SU-DHL-6 (cell line): Measurements from ENCODE around the gene FSTL4.

ENCODE experiments used
- H2AFZ ChIP-seq: fragments of 200-600 bp; sonication (generic); 2 replicates; pipeline ENCODE4 v1.6.1; 2014; ENCODE audit warnings: low read depth, mild to moderate bottlenecking, moderate library complexity, mixed read lengths, antibody characterized with exemption, low read length; ENCODE audit not compliant: severe bottlenecking
- H3F3A ChIP-seq: fragments of 200-600 bp; shearing (Covaris generic); 2 replicates; pipeline ENCODE4 v1.6.0; 2016; ENCODE audit warnings: antibody characterized with exemption, mild to moderate bottlenecking; ENCODE audit not compliant: insufficient read depth
- H3K27ac ChIP-seq: fragments of 200-600 bp; sonication (generic); 2 replicates; pipeline ENCODE4 v1.5.1; 2016; ENCODE audit warnings: low read depth, mild to moderate bottlenecking, low read length, moderate library complexity, mixed read lengths
- H3K27me3 ChIP-seq: fragments of 200-600 bp; sonication (generic), shearing (Covaris generic); 2 replicates; pipeline ENCODE4 v1.6.0; 2014; ENCODE audit warnings: mild to moderate bottlenecking, low read length
- H3K36me3 ChIP-seq: fragments of 200-600 bp; sonication (generic); 2 replicates; pipeline ENCODE4 v1.6.1; 2014; ENCODE audit warnings: mild to moderate bottlenecking, low read length, mixed read lengths
- H3K4me2 ChIP-seq: fragments of 300-600, 200-600 bp; shearing (Covaris generic), sonication (generic); 2 replicates; pipeline ENCODE4 v1.6.0; 2014; ENCODE audit warnings: low read length, low read depth, mild to moderate bottlenecking; ENCODE audit not compliant: poor library complexity, severe bottlenecking
- H3K4me3 ChIP-seq: fragments of 200-600 bp; sonication (generic); 2 replicates; pipeline ENCODE4 v1.5.1; 2014; ENCODE audit warnings: antibody characterized with exemption, low read length, mild to moderate bottlenecking, mixed read lengths; ENCODE audit not compliant: insufficient read depth, poor library complexity, severe bottlenecking
- H3K79me2 ChIP-seq: fragments of 200-600 bp; sonication (generic); 2 replicates; pipeline ENCODE4 v1.6.1; 2014; ENCODE audit warnings: mild to moderate bottlenecking, low read length, moderate library complexity; ENCODE audit not compliant: insufficient read depth
- H3K9ac ChIP-seq: fragments of 200-600 bp; sonication (generic); 2 replicates; pipeline ENCODE4 v1.7.0; 2014; ENCODE audit warnings: mild to moderate bottlenecking, low read length
- H3K9me2 ChIP-seq: fragments of 200-600 bp; sonication (generic); replicated peaks from 2 replicates; pipeline ENCODE4 v1.6.1; 2014; ENCODE audit warnings: low read length; ENCODE audit not compliant: insufficient read depth
- H3K9me3 ChIP-seq: fragments of 200-600 bp; sonication (generic); 2 replicates; pipeline ENCODE4 v1.6.1; 2014; ENCODE audit warnings: low read length, mixed read lengths; ENCODE audit not compliant: insufficient read depth
- H4K20me1 ChIP-seq: fragments of 200-600 bp; sonication (generic); 2 replicates; pipeline ENCODE4 v1.6.1; 2014; ENCODE audit warnings: low read depth, mild to moderate bottlenecking, antibody characterized with exemption, low read length, moderate library complexity, mixed read lengths
- EZH2phosphoT487 ChIP-seq: fragments of 200-600 bp; sonication (generic), shearing (Covaris generic); conservative IDR thresholded peaks from 2 replicates; pipeline ENCODE4 v1.6.1; 2018; ENCODE audit warnings: mild to moderate bottlenecking, antibody characterized with exemption, low read length, moderate library complexity, mixed read lengths
- TF ChIP-seq, protein P1 (sequence below): fragments of 200-600 bp; sonication (generic); IDR thresholded peaks from one replicate; pipeline ENCODE4 v1.5.1; 2017; ENCODE audit warnings: antibody characterized with exemption, mild to moderate bottlenecking, low read length, moderate library complexity; ENCODE audit not compliant: insufficient read depth, poor library complexity, severe bottlenecking

The FSTL4 gene

GRCh38 chr5:133503511-133503910 is 108.8 kb downstream of the FSTL4 start:
- Histone ChIP-seq H3K9ac (no peak overlapping the region), H3K36me3 (no peaks in the 10 kb centered on the region), H3K4me3 (no peak overlapping the region), H3K27ac (no peak overlapping the region), H3K9me2 (no peaks in the 10 kb centered on the region), H3K9me3 (no peaks in the 10 kb centered on the region), H4K20me1 (no peaks in the 10 kb centered on the region), H2AFZ (no peak overlapping the region), H3K4me2 (no peak overlapping the region), H3F3A (no peaks in the 10 kb centered on the region), H3K27me3 (no peaks in the 10 kb centered on the region), H3K79me2 (no peaks in the 10 kb centered on the region)
- TF ChIP-seq EZH2phosphoT487, result no peak
- TF ChIP-seq, protein P1, sequence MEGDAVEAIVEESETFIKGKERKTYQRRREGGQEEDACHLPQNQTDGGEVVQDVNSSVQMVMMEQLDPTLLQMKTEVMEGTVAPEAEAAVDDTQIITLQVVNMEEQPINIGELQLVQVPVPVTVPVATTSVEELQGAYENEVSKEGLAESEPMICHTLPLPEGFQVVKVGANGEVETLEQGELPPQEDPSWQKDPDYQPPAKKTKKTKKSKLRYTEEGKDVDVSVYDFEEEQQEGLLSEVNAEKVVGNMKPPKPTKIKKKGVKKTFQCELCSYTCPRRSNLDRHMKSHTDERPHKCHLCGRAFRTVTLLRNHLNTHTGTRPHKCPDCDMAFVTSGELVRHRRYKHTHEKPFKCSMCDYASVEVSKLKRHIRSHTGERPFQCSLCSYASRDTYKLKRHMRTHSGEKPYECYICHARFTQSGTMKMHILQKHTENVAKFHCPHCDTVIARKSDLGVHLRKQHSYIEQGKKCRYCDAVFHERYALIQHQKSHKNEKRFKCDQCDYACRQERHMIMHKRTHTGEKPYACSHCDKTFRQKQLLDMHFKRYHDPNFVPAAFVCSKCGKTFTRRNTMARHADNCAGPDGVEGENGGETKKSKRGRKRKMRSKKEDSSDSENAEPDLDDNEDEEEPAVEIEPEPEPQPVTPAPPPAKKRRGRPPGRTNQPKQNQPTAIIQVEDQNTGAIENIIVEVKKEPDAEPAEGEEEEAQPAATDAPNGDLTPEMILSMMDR, result no peak

GRCh38 chr5:133499895-133500294 is 112.4 kb downstream of the FSTL4 start:
- no peak overlapping the region for H3K27ac ChIP-seq
- TF ChIP-seq, protein P1, result no peak
- no peak for TF ChIP-seq EZH2phosphoT487
- no peak overlapping the region for H3K9ac ChIP-seq
- no peak overlapping the region for H3K4me3 ChIP-seq
- no peaks in the 10 kb centered on the region for H3K79me2 ChIP-seq
- H3K9me2 ChIP-seq, result no peaks in the 10 kb centered on the region
- H3F3A ChIP-seq, result no peaks in the 10 kb centered on the region
- H2AFZ ChIP-seq, result no peak overlapping the region
- no peaks in the 10 kb centered on the region for H3K36me3 ChIP-seq
- no peak overlapping the region for H3K4me2 ChIP-seq
- H4K20me1 ChIP-seq, result no peaks in the 10 kb centered on the region
- H3K9me3 ChIP-seq, result no peaks in the 10 kb centered on the region
- no peaks in the 10 kb centered on the region for H3K27me3 ChIP-seq

DNA sequence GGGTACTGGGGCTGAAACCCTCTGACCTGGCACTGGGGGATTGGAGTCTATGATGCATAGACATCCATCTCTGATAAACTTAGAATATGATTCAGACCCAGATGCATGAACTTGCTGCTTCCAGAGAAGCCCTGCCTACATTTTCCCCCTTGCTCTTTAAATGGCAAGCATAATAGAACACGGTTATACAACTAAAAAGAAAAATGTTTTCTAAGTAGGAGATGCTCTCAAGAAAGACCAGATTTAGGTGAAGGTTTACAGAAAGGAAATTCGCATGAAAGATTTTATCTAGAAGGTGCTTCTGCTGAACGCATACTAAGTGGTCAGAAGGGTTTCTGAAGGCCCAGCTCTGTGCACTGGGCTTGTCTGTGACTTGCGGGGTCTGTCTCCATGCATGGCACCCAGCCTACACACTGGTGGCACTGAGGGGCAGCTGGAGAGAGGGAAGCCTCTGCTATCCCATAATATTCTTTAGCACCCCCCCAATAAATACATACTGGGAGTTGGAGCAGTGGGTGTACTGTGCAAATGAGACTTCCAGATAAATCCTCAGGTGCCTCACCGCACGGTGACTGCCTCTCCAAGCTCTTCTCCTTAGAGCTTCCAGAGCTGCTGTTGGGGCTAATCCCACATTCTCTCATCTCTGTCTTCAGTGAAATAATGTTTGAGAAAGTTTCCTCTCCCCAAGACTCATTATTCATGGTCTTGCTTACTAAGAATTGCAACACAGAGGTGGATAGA is 114.6 kb downstream of the FSTL4 start:
- H2AFZ ChIP-seq, result no peak overlapping the region
- no peaks in the 10 kb centered on the region for H3K79me2 ChIP-seq
- TF ChIP-seq EZH2phosphoT487, result no peak
- TF ChIP-seq, protein P1, result no peak
- H3K27ac ChIP-seq, result no peak overlapping the region
- no peak overlapping the region for H3K4me3 ChIP-seq
- no peaks in the 10 kb centered on the region for H3F3A ChIP-seq
- H4K20me1 ChIP-seq, result no peaks in the 10 kb centered on the region
- H3K36me3 ChIP-seq, result no peaks in the 10 kb centered on the region
- no peaks in the 10 kb centered on the region for H3K27me3 ChIP-seq
- no peaks in the 10 kb centered on the region for H3K9me3 ChIP-seq
- no peak overlapping the region for H3K4me2 ChIP-seq
- no peaks in the 10 kb centered on the region for H3K9me2 ChIP-seq
- no peak overlapping the region for H3K9ac ChIP-seq
